ENCODE measurements around the gene FGF3.
"Not testable (repeated sequence)": the region's sequence is repeated elsewhere in the genome, so short reads cannot be mapped to it uniquely, and the experiment has no call there.

The FGF3 gene

DNA sequence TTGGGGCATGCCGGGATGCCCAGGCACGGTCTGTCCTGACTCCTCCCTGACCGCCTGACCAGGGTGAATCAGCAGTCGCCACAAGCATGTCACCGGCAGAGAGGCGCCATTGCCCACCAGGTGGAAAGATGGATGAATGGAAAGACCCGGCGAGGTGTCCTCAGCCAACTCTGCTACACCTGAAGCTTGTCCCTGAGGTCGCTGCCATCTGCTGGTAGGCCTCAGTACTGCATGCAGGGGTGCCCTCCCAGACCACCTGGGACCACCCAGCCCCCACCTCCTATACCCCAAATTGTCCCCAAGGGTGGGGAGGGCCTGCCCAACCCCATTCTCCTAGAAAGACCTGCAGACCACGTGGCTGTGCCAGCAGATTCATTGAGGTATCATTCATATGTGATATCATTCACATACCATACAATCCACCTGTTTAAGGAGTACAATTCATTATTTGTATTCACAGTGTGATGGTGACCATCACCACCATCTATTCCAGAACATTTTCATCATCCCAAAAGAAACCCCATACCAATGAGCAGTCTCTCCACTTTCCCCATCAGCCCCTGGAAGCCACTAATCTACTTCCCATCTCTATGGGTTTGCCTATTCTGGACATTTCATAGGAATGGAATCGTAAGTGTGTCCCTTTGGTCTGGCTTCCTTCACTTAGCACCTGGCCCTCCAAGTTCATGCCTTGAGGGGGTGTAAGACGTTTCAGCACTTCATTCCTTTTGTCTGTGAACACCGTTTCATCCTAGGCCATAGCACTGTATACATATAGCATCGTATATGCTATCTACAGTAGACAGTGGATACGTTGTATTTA lies 17.5 kb downstream of the FGF3 start:
- no peak for DNase-seq

GRCh38 chr11:69800278-69800677 lies 18.9 kb downstream of the FGF3 start:
- no peak for DNase-seq

DNA sequence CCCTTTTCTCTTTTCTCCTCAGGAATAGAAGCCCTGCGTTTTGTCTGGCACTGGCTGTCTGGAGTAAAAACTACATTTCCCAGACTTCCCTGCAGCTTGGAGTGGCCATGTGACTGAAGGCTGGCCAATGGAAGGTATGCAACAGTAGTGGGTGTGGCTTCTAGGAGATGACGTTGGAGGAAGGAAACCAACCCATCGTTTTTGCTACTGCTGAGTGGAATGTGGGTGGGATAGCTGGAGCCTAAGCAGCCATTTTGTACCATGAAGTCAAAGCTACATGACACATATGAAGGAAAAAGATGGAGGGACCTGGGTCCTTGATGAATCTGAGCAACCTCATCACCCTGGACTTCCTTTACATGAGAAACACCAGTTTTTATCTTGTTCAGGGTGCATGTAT lies 19.6 kb downstream of the FGF3 start:
- DNase-seq: no peak

- no peak for DNase-seq
These were observed 20.1 kb downstream of the FGF3 start for GRCh38 chr11:69799097-69799496.

DNA sequence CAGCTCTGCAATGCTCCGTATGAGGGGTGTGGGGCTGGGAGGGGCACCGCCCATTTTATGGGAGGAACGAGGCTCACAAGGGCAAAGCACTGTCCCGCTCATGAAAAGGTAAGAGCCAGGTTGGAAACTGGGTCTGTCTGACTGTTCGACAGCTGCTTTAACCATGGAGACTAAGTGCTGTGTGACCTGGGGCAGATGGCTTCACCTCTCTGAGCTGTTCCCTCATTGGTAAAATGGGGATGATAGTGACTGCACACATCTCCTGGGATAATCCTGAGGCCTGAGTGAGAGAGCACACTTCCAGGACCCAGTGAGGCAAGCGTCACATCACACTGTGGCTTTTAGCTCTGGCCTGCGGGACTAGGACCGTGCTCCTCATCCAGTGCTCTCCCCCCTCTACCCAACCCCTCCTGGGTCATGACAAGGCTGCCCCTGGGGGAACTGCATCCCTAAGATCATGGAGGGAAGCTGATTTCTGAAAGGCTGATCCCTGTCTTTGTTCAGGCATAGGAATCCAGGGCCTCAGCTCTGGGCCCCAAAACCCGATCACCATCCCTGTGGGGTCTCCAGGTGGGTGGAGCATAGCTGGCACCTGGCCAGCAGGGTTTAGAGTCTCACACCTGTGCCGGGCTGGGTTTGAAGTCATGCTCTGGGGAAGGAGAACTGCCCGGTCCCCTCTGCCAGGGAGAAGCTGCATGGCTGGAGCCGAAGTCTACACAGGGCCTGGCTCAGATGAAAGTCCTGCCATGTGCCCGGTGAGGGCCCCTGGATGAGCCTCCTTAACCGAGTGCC lies 21.3 kb downstream of the FGF3 start:
- DNase-seq: no peak

DNA sequence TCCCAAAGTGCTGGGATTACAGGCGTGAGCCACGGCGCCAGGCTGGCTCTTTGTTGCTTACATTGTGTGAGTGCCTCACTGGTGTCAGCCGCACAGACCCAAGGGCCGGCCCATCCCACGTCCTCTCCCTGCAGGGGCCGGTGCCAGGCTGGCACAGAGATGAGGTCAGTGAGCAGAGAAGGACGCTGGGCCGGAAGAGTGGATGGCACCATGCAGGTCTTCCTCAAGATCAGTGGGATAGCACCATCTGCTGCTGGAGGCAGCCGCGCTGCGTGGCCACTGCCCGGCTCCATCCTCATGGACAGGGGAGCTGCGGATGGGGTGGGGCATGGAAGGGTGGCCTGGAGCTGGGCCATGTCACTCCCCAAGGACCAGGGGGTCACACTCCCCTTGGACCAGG lies 22.1 kb downstream of the FGF3 start:
- DNase-seq: no peak

DNA sequence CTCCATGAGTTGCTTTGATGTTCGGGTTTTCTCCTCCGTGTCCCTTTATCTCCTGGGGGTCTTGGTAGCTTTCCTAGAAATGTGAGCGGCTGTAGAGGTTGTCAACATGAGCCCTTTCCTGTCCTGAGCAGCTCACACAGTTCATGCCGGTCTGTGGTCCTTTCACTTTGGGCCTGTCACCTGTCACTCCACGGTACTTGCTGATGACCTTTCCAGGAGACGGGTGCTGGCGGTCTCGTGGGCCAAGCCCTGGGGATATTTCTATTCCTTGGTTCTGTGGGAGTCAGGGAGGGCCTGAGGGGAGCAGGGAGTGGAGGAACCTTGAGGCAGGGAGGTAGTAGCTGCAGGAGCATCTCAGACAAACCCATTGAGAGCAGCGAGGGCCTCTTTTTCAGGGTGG lies 23.2 kb downstream of the FGF3 start:
- no peak for DNase-seq

GRCh38 chr11:69791276-69792180 lies 27.7 kb downstream of the FGF3 start:
- no peak for DNase-seq

GRCh38 chr11:69788956-69789355 lies 30.3 kb downstream of the FGF3 start:
- DNase-seq: no peak

DNA sequence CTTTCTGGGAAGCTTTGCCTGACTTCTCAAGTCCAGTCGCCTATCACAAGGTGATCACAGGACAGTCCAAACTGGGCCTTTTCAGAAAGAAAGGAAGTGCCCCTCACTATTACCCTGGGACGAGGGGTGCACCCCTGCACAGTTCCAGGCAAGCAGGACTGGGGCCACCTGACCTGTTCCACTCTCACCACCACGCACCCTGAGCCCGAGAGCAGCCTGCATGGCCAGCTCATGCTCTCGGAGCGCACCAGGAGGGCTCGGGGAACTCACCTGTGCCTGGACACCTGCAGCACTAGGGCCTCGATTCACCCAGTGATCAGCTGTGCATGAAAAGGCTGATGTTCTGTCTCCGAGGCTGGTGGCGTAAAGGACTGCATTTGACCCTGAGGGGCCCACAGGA lies 31.3 kb downstream of the FGF3 start:
- DNase-seq: no peak

GRCh38 chr11:69787457-69787856 lies 31.8 kb downstream of the FGF3 start:
- DNase-seq: no peak

DNA sequence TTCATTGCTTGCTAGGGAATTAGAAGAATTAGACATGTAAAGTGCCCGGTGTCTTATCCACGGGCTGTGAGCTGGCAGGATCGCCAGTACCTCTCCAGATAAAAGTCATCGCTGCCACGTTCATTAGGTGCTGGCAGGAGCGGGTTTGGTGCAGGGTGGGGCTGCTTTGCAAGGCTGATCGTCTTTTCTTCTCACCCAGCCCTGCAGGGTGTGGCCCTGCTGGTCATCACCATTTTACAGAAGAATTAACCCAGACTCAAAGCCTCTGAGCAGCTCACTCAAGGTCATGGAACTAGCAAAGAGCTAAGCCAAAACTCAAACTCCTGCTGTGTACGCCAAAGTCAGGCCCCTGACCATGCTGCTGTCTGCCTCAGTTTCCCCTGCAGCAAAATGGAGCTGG lies 38.0 kb downstream of the FGF3 start:
- DNase-seq: no peak

GRCh38 chr11:69778373-69778772 lies 40.8 kb downstream of the FGF3 start:
- DNase-seq: no peak

- no peak for DNase-seq
These were observed 44.0 kb downstream of the FGF3 start, which contains the start of gene FGF4 for GRCh38 chr11:69775163-69775755. TSS of gene FGF4 (minus strand) at chr11:69775341. CDS start at chr11:69775084, 257 bp downstream.

DNA sequence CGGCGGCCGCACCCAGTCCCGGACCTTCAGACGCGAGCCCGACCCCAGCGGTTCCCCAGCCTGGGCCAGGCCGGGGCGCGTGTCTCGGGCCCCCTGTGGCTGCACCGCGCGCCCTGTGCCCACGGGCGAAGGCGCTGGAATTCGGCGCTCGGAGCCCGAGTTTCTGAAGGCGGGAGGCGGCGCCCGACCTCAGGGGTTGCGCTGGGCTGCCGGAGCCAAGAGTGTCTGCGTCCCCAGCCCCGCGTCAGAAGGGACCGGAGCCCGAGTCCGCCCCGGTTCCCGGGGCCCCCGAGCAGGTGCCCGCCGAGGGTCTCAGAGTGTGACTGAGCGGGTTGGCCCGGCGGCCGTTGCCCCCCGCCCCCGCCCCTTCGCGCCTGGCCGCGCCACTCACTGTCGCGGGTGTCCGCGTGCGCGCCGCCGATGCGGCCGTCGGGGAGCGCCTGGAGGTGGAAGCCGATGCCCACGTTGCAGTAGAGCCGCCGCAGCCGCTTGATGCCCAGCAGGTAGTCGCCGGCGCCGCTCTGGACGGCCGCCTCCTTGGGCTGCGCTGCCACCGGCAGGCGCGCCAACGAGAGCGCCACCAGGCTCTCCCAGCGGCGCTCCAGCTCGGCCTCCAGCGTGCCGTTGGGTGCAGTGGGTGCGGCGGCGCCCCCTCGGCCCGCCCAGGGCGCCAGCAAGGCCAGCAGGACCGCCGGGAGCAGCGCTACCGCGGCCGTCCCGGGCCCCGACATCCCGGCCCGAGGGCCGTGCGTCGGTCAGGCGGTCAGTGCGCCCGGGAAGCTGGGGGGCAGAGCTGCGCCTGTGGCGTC lies 44.7 kb downstream of the FGF3 start:
- no peak for DNase-seq

DNA sequence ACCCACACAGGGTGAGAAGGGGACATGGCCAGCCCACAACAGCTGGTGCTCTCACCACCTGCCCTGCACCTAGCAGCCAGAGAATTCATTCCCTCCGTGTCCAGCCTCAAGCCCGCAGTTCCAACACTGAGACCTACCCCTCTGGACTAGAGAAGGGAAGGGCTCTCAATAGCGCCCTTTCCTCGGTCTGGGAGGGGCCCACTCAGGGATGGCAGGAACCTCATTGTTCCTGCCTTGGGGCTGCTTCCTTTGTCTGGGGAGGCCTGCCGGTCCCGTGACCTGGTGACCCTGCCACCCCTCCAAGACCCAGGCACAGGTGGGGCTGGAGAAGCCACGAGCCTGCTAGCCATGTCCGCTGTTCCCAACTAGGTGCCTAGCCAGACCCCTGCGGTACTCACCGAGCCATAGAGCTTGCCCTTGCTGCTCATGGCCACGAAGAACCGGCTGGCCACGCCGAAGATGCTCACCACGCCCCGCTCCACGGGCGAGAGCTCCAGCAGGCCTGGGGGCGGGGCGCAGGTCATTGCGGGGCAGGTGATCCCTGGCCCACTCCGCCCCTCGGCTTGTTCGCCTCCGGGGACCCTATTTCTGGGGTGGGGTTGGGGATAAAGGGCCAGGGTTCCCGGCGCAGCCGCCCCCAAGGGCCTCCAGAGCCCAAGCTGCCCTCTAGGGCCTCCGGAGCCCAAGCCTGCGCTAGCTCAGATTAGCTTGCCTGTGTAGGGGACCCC lies 45.4 kb downstream of the FGF3 start:
- DNase-seq: no peak

- no peak for DNase-seq
These were observed 47.8 kb downstream of the FGF3 start for GRCh38 chr11:69771466-69771865.

- DNase-seq: no peak
These were observed 48.7 kb downstream of the FGF3 start for GRCh38 chr11:69770540-69770939.

- DNase-seq: no peak
These were observed 53.7 kb downstream of the FGF3 start for GRCh38 chr11:69765498-69765995.

- not testable (repeated sequence) for DNase-seq
These were observed 54.3 kb downstream of the FGF3 start for GRCh38 chr11:69764918-69765317.

- no peak for DNase-seq
These were observed 58.9 kb downstream of the FGF3 start for GRCh38 chr11:69760319-69760718.
